ENCODE data around the gene PLCB1. TPM values are rescaled to one million over a fixed set of nuclear protein-coding genes. Genes with fewer than 3 reads are reported as not detected.

Gene PLCB1
- total and polyA plus RNA-seq, 2 donors (not counting 1 experiment from before 2014, with no cell fraction given): 13.4 to 23.3 TPM

GRCh38 chr20:8313073-8313472, 181.0 kb downstream of the PLCB1 start:
- TF ChIP-seq EZH2 (IDR thresholded peaks at IDR 0.05; ENCODE audit: low read length, missing control alignments) (no peak), CTCF (conservative IDR thresholded peaks at IDR 0.05 in 1 of 2, IDR thresholded peaks at IDR 0.05 in 1 of 2; ENCODE audit: low read depth in 1 of 2, low read length in 2 of 2) (no peak)
- Histone ChIP-seq H3K4me3 (replicated peaks in 1 of 4; ENCODE audit: control extremely low read depth in 1 of 4, insufficient read depth in 1 of 4, low read depth in 3 of 4, low read length in 4 of 4) (no peak overlapping the region), H4K20me1 (ENCODE audit: control insufficient read depth, extremely low read depth, insufficient read depth, low read length) (no peaks in the 10 kb centered on the region), H3K27ac (ENCODE audit: insufficient read depth, low read length) (no peak overlapping the region), H3K9ac (ENCODE audit: insufficient read depth, low read length) (no peak overlapping the region), H3K36me3 (ENCODE audit: control insufficient read depth, insufficient read depth, low read length) (no peaks in the 10 kb centered on the region), H3K4me2 (ENCODE audit: extremely low read depth, insufficient read depth, low read length) (no peak overlapping the region), H3K79me2 (ENCODE audit: control insufficient read depth, insufficient read depth, low read length) (no peaks in the 10 kb centered on the region), H3K27me3 (ENCODE audit: control insufficient read depth, insufficient read depth, low read length) (no peaks in the 10 kb centered on the region), H3K9me3 (ENCODE audit: control insufficient read depth, insufficient read depth, low read depth, low read length) (no peaks in the 10 kb centered on the region), H2AFZ (ENCODE audit: low read length) (no peak overlapping the region), H3K4me1 (ENCODE audit: control insufficient read depth, extremely low read depth, insufficient read depth, low read length) (no peaks in the 10 kb centered on the region)
- DNase-seq (ENCODE audit: low read depth in 2 of 2): no peak

GRCh38 chr20:8315639-8316573, 183.8 kb downstream of the PLCB1 start:
- Histone ChIP-seq H3K4me3 (replicated peaks in 1 of 4; ENCODE audit: control extremely low read depth in 1 of 4, insufficient read depth in 1 of 4, low read depth in 3 of 4, low read length in 4 of 4) (no peak overlapping the region), H3K4me2 (ENCODE audit: extremely low read depth, insufficient read depth, low read length) (no peak overlapping the region), H3K79me2 (ENCODE audit: control insufficient read depth, insufficient read depth, low read length) (no peaks in the 10 kb centered on the region), H2AFZ (ENCODE audit: low read length) (no peak overlapping the region), H3K36me3 (ENCODE audit: control insufficient read depth, insufficient read depth, low read length) (no peaks in the 10 kb centered on the region), H3K9me3 (ENCODE audit: control insufficient read depth, insufficient read depth, low read depth, low read length) (no peaks in the 10 kb centered on the region), H4K20me1 (ENCODE audit: control insufficient read depth, extremely low read depth, insufficient read depth, low read length) (no peaks in the 10 kb centered on the region), H3K27ac (ENCODE audit: insufficient read depth, low read length) (no peak overlapping the region), H3K27me3 (ENCODE audit: control insufficient read depth, insufficient read depth, low read length) (no peaks in the 10 kb centered on the region), H3K4me1 (ENCODE audit: control insufficient read depth, extremely low read depth, insufficient read depth, low read length) (no peaks in the 10 kb centered on the region), H3K9ac (ENCODE audit: insufficient read depth, low read length) (no peak overlapping the region)
- DNase-seq (ENCODE audit: low read depth in 2 of 2): no peak
- TF ChIP-seq CTCF (conservative IDR thresholded peaks at IDR 0.05 in 1 of 2, IDR thresholded peaks at IDR 0.05 in 1 of 2; ENCODE audit: low read depth in 1 of 2, low read length in 2 of 2) (no peak), EZH2 (IDR thresholded peaks at IDR 0.05; ENCODE audit: low read length, missing control alignments) (no peak)

GRCh38 chr20:8317448-8317847, 185.4 kb downstream of the PLCB1 start:
- TF ChIP-seq EZH2 (IDR thresholded peaks at IDR 0.05; ENCODE audit: low read length, missing control alignments) (no peak), CTCF (conservative IDR thresholded peaks at IDR 0.05 in 1 of 2, IDR thresholded peaks at IDR 0.05 in 1 of 2; ENCODE audit: low read depth in 1 of 2, low read length in 2 of 2) (no peak)
- Histone ChIP-seq H3K79me2 (ENCODE audit: control insufficient read depth, insufficient read depth, low read length) (no peaks in the 10 kb centered on the region), H3K4me3 (replicated peaks in 1 of 4; ENCODE audit: control extremely low read depth in 1 of 4, insufficient read depth in 1 of 4, low read depth in 3 of 4, low read length in 4 of 4) (no peak overlapping the region), H3K4me2 (ENCODE audit: extremely low read depth, insufficient read depth, low read length) (no peak overlapping the region), H3K9ac (ENCODE audit: insufficient read depth, low read length) (no peak overlapping the region), H3K9me3 (ENCODE audit: control insufficient read depth, insufficient read depth, low read depth, low read length) (no peaks in the 10 kb centered on the region), H3K27me3 (ENCODE audit: control insufficient read depth, insufficient read depth, low read length) (no peaks in the 10 kb centered on the region), H4K20me1 (ENCODE audit: control insufficient read depth, extremely low read depth, insufficient read depth, low read length) (no peaks in the 10 kb centered on the region), H3K4me1 (ENCODE audit: control insufficient read depth, extremely low read depth, insufficient read depth, low read length) (no peaks in the 10 kb centered on the region), H2AFZ (ENCODE audit: low read length) (no peak overlapping the region), H3K36me3 (ENCODE audit: control insufficient read depth, insufficient read depth, low read length) (no peaks in the 10 kb centered on the region), H3K27ac (ENCODE audit: insufficient read depth, low read length) (no peak overlapping the region)
- DNase-seq (ENCODE audit: low read depth in 2 of 2): no peak
